K562 (cell line): ENCODE measurements around the gene ARHGDIB. TPM values are rescaled to one million over a fixed set of nuclear protein-coding genes. Genes with fewer than 3 reads are reported as not detected.

ENCODE experiments used
- ATAC-seq: fragments of 200-7000 bp; cut with Tn5 transposase; 3 replicates; pipeline ENCODE4 v1.9.1; 2020; ENCODE audit warnings: moderate library complexity
- BruUV-seq: library from RNA; stranded (reverse); fragments of 400-500 nt; replicated peaks from 2 replicates; lab custom pipeline; 2021; lab: Mats Ljungman, UMichigan
- CTCF ChIA-PET: fragments of 300-600 bp; formaldehyde crosslinking; extraction: SDS; loops from one replicate; lab custom pipeline; 2021; ENCODE audit warnings: low intra/inter-chr PET ratio; lab: Yijun Ruan, JAX
- POLR2A ChIA-PET: fragments of 300-600, 350-650 bp; sonication (Branson Sonifier 250); formaldehyde crosslinking; extraction: SDS; loops from one replicate; lab custom pipeline; 2021; ENCODE audit warnings: antibody characterized with exemption, inconsistent platforms; lab: Yijun Ruan, JAX
- DNase-seq, 4 experiments: peaks; one replicate each; pipeline versions ENCODE4 v3.0.0 to v3.0.0-alpha.2; 2011 to 2018; ENCODE audit warnings: low spot score in 3 of 4, mixed read lengths in 3 of 4; ENCODE audit errors: extremely low read depth in 1 of 4
- FAIRE-seq: peaks from 2 replicates; lab custom pipeline; 2011; peaks lifted over from hg19 to GRCh38; lab: Jason Lieb, UNC
- H2AFZ ChIP-seq: 2 replicates; pipeline ENCODE4 v1.6.0; 2011; ENCODE audit warnings: low read depth, low read length, control low read depth, inconsistent platforms
- H3K27ac ChIP-seq: fragments of 200-600 bp; 3 replicates; pipeline ENCODE4 v1.8.0; 2011; ENCODE audit warnings: low read depth, mild to moderate bottlenecking, control low read depth, inconsistent platforms, low read length, moderate library complexity, mixed read lengths; ENCODE audit errors: extremely low read depth
- H3K27me3 ChIP-seq, 2 experiments: fragments of 300-600 bp in 1 of 2; 2 replicates in 1 of 2; 3 replicates in 1 of 2; pipeline versions ENCODE4 v1.6.0 to v1.8.0; 2011; ENCODE audit warnings: inconsistent platforms in 2 of 2, low read length in 2 of 2, mild to moderate bottlenecking in 1 of 2, mixed read lengths in 1 of 2, moderate library complexity in 1 of 2; ENCODE audit not compliant: control insufficient read depth in 2 of 2, insufficient read depth in 2 of 2
- H3K36me3 ChIP-seq: fragments of 300-600 bp; 3 replicates; pipeline ENCODE4 v1.8.0; 2011; ENCODE audit warnings: mild to moderate bottlenecking, low read length, inconsistent platforms; ENCODE audit not compliant: control insufficient read depth, insufficient read depth
- H3K4me1 ChIP-seq, 2 experiments: fragments of 200-600 bp in 1 of 2; replicated peaks in 1 of 2; 2 replicates in 1 of 2; 3 replicates in 1 of 2; pipeline versions ENCODE4 v1.5.1 to v1.8.0; 2011; ENCODE audit warnings: inconsistent platforms in 2 of 2, low read length in 2 of 2, mild to moderate bottlenecking in 1 of 2, mixed read lengths in 1 of 2, moderate library complexity in 1 of 2; ENCODE audit not compliant: control insufficient read depth in 2 of 2, insufficient read depth in 2 of 2
- H3K4me2 ChIP-seq: 2 replicates; pipeline ENCODE4 v1.6.1; 2011; ENCODE audit warnings: low read length, control low read depth, inconsistent platforms, mixed read lengths; ENCODE audit not compliant: insufficient read depth
- H3K4me3 ChIP-seq: fragments of 200-600 bp; sonication (generic), shearing (Covaris generic); 2 replicates; pipeline ENCODE4 v1.5.1; 2016; ENCODE audit warnings: control low read depth, inconsistent platforms
- H3K79me2 ChIP-seq: fragments of 200-600 bp; 3 replicates; pipeline ENCODE4 v1.8.0; 2011; ENCODE audit warnings: low read length, inconsistent platforms; ENCODE audit not compliant: control insufficient read depth, insufficient read depth
- H3K9ac ChIP-seq, 2 experiments: 2 replicates each; pipeline versions ENCODE4 v1.6.0 to v1.6.1; 2011; ENCODE audit warnings: low read depth in 2 of 2, low read length in 2 of 2, control low read depth in 1 of 2, inconsistent platforms in 1 of 2, mild to moderate bottlenecking in 1 of 2, mixed read lengths in 1 of 2; ENCODE audit not compliant: insufficient read depth in 1 of 2
- H3K9me1 ChIP-seq: one replicate; pipeline ENCODE4 v1.6.0; 2011; ENCODE audit warnings: inconsistent platforms, mild to moderate bottlenecking, low read length, moderate library complexity; ENCODE audit not compliant: control insufficient read depth, insufficient read depth
- H3K9me3 ChIP-seq: replicated peaks from 2 replicates; pipeline ENCODE4 v1.5.1; 2011; ENCODE audit warnings: low read depth, low read length, inconsistent platforms; ENCODE audit not compliant: control insufficient read depth, insufficient read depth
- H4K20me1 ChIP-seq: replicated peaks from 2 replicates; pipeline ENCODE4 v1.6.1; 2011; ENCODE audit warnings: low read length, inconsistent platforms, mixed read lengths; ENCODE audit not compliant: control insufficient read depth, insufficient read depth
- BRCA1 ChIP-seq, 2 experiments: fragments of 450-650 bp in 1 of 2; sonication (generic) in 1 of 2; formaldehyde crosslinking in 1 of 2; IDR thresholded peaks; 2 replicates each; pipeline versions ENCODE4 v1.5.0 to v1.6.1; 2017 to 2020; ENCODE audit warnings: mild to moderate bottlenecking in 1 of 2, missing genetic modification reagents in 1 of 2
- CBFA2T2 ChIP-seq: fragments of 450-650 bp; conservative IDR thresholded peaks from 2 replicates; pipeline ENCODE4 v1.6.1; 2017; ENCODE audit warnings: mild to moderate bottlenecking
- CHD2 ChIP-seq: IDR thresholded peaks from 2 replicates; pipeline ENCODE4 v1.6.1; 2011; ENCODE audit warnings: low read depth, low read length
- GATAD2B ChIP-seq: fragments of 450-650 bp; IDR thresholded peaks from 2 replicates; pipeline ENCODE4 v1.6.1; 2017; ENCODE audit warnings: mild to moderate bottlenecking, borderline replicate concordance
- HSF4 ChIP-seq: fragments of 250-450 bp; sonication (Bioruptor Pico); IDR thresholded peaks from 2 replicates; pipeline ENCODE4 v2.1.2; 2022; ENCODE audit warnings: mild to moderate bottlenecking, moderate library complexity, borderline replicate concordance
- PHF20 ChIP-seq: fragments of 450-650 bp; IDR thresholded peaks from 2 replicates; pipeline ENCODE4 v1.6.1; 2018; ENCODE audit not compliant: partially characterized antibody
- POU5F1 ChIP-seq: fragments of 150-350 bp; IDR thresholded peaks from 2 replicates; pipeline ENCODE4 v1.6.1; 2014; ENCODE audit warnings: borderline replicate concordance, low read length, low read depth, mild to moderate bottlenecking; ENCODE audit not compliant: partially characterized antibody
- PTBP1 ChIP-seq: fragments of 200-400 bp; formaldehyde crosslinking; IDR thresholded peaks from 2 replicates; pipeline ENCODE4 v1.6.1; 2017; ENCODE audit warnings: low read depth, low read length
- STAT5A ChIP-seq: IDR thresholded peaks from 2 replicates; pipeline ENCODE4 v1.6.1; 2012; ENCODE audit warnings: low read length, inconsistent platforms, borderline replicate concordance
- TRIM24 ChIP-seq, 2 experiments: fragments of 450-650 bp; IDR thresholded peaks; 2 replicates each; pipeline ENCODE4 v1.6.1; 2016
- ZKSCAN3 ChIP-seq: fragments of 250-450 bp; sonication (Bioruptor Pico); IDR thresholded peaks from 2 replicates; pipeline ENCODE4 v1.4.0; 2020
- ZNF263 ChIP-seq: sonication (generic); formaldehyde crosslinking; IDR thresholded peaks from 2 replicates; pipeline ENCODE4 v1.8.0; 2022; ENCODE audit warnings: mild to moderate bottlenecking, missing genetic modification reagents, borderline replicate concordance
- ZNF384 ChIP-seq: IDR thresholded peaks from 2 replicates; pipeline ENCODE4 v1.6.1; 2012; ENCODE audit warnings: low read depth, low read length, improper control_type of control experiment
- WGBS: fragments of 100-300 bp; shearing (Covaris generic); methylation state at CpG from one replicate; pipeline ENCODE4 v1.1.6; 2016; ENCODE audit warnings: low coverage, mixed read lengths; ENCODE audit not compliant: insufficient coverage; ENCODE audit errors: missing lambda C conversion rate; 5-methylcytosine and 5-hydroxymethylcytosine counted together
- in situ Hi-C: fragments of 300-500 bp; cut with MboI; formaldehyde crosslinking; loops from 4 replicates; pipeline ENCODE4 v1.15.0; 2018; ENCODE audit warnings: inconsistent platforms, mixed read lengths
- intact Hi-C: fragments of 100-400 bp; cut with micrococcal nuclease; formaldehyde crosslinking; loops from 2 replicates; pipeline ENCODE4 v1.14.2; 2022
- polyA plus RNA-seq, 8 experiments: library from polyadenylated mRNA; depleted of rRNA in 4 of 8; stranded (reverse) in 5 of 8; unstranded in 3 of 8; fragments of >200 nt; fragmentation: Nextera tagmentation in 2 of 8; fragmentation: Illumina TruSeq in 1 of 8; extraction: Ambion mirVana in 2 of 8; extraction: Trizol in 1 of 8; gene quantifications; 2 replicates each; pipeline versions ENCODE4 v1.2.1 to v1.2.3, GENCODE V29; 2011 to 2014; ENCODE audit warnings: inconsistent platforms in 1 of 8, missing spikeins in 1 of 8
- total RNA-seq, 7 experiments: library from RNA; depleted of rRNA in 6 of 7; stranded (reverse); fragments of >200 nt in 6 of 7; fragmentation: Illumina TruSeq in 2 of 7; extraction: Trizol in 2 of 7; gene quantifications; 2 replicates each; pipeline versions ENCODE4 v1.2.1 to v1.2.3, GENCODE V29; 2011 to 2021; ENCODE audit warnings: low replicate concordance in 1 of 7

ARHGDIB gene
- total and polyA plus RNA-seq, 9 of the 15 experiments (the other 6 are each of a cell fraction or from before 2014, with no cell fraction given): 9.5 to 204 (median 116) TPM

DNA sequence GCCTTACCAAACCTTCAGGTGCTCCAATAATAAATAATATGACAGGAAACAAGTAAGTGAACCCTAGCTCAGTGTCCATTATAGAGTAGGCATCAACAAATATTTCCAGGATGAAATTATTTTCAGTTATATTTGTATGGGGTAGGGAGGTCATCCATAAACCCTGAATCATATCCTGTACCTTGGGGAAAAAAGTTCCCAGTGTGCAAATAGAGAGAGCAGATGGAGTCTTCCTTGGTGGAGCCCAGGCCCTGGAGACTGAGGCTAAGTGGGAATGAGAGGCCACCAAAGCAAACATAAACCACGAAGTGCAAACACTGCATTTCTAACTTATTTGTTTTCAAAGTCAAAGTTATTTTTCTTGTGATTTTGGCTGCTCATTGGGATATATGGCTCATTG is 14.5 kb downstream of the ARHGDIB start:
- Histone ChIP-seq H3K36me3 (peaks cover 34% of the 10 kb centered on the region; the same call in 1 of the 3 replicates), H3K79me2 (no peaks in the 10 kb centered on the region), H3K27ac (no peak overlapping the region), H4K20me1 (no peaks in the 10 kb centered on the region), H3K4me2 (no peak overlapping the region), H3K4me1 (no peaks in the 10 kb centered on the region; a peak in 1 of 5 replicates), H3K9ac (no peak overlapping the region), H3K27me3 (no peaks in the 10 kb centered on the region), H2AFZ (no peak overlapping the region), H3K4me3 (no peak overlapping the region), H3K9me3 (no peaks in the 10 kb centered on the region), H3K9me1 (no peaks in the 10 kb centered on the region)
- ATAC-seq (no peak), DNase-seq (no peak), FAIRE-seq (no peak)
- 0% methylated on average over 1 of the region's 1 CpG for WGBS
- ChIA-PET POLR2A (interaction anchor here (1.4 kb wide), 1 partner anchor 9 kb away, joined by 3 read pairs; no protein-coding TSS in a partner anchor), CTCF (no interaction called here)
- intact Hi-C loops (no loop called here), in situ Hi-C loops (no loop called here)
- no TSS peak for BruUV-seq
- TF ChIP-seq HSF4 (CRISPR knock-in tag) (no peak), PTBP1 (no peak), CHD2 (no peak), ZNF263 (CRISPR knock-in tag) (no peak), ZNF384 (no peak), TRIM24 (IDR thresholded peaks at IDR 0.05) (no peak), PHF20 (no peak), POU5F1 (no peak), BRCA1 (IDR thresholded peaks at IDR 0.05) (no peak), BRCA1 (CRISPR knock-in tag; IDR thresholded peaks at IDR 0.05) (no peak), CBFA2T2 (no peak), GATAD2B (no peak), STAT5A (no peak), ZKSCAN3 (CRISPR knock-in tag) (no peak)
